HUES64 (cell line): ENCODE data around the gene UVRAG.
"Not testable (repeated sequence)": the region's sequence is repeated elsewhere in the genome, so short reads cannot be mapped to it uniquely, and the experiment has no call there.

Experiments
- H3K27ac ChIP-seq: 2 replicates; pipeline ENCODE4 v1.7.0; 2013; ENCODE audit warnings: low read depth, low read length, inconsistent platforms
- H3K27me3 ChIP-seq: 2 replicates; pipeline ENCODE4 v1.6.1; 2013; ENCODE audit warnings: mild to moderate bottlenecking, low read length; ENCODE audit not compliant: insufficient read depth
- H3K36me3 ChIP-seq: 2 replicates; pipeline ENCODE4 v1.6.1; 2013; ENCODE audit warnings: mild to moderate bottlenecking, low read length; ENCODE audit not compliant: insufficient read depth
- H3K4me1 ChIP-seq: 2 replicates; pipeline ENCODE4 v1.6.1; 2013; ENCODE audit warnings: mild to moderate bottlenecking, low read length, moderate library complexity; ENCODE audit not compliant: insufficient read depth
- H3K4me3 ChIP-seq: 2 replicates; pipeline ENCODE4 v1.5.1; 2013; ENCODE audit warnings: mild to moderate bottlenecking, low read length, moderate library complexity
- H3K9ac ChIP-seq: 2 replicates; pipeline ENCODE4 v1.6.1; 2013; ENCODE audit warnings: mild to moderate bottlenecking, low read depth, low read length
- H3K9me3 ChIP-seq: 2 replicates; pipeline ENCODE4 v1.6.1; 2013; ENCODE audit warnings: low read depth, low read length; ENCODE audit not compliant: insufficient read depth
- WGBS: fragments of 150-250, 120-280 bp; methylation state at CpG from one replicate; pipeline ENCODE4 v1.1.7; 2013; ENCODE audit warnings: missing lambda C conversion rate; 5-methylcytosine and 5-hydroxymethylcytosine counted together

UVRAG gene

DNA sequence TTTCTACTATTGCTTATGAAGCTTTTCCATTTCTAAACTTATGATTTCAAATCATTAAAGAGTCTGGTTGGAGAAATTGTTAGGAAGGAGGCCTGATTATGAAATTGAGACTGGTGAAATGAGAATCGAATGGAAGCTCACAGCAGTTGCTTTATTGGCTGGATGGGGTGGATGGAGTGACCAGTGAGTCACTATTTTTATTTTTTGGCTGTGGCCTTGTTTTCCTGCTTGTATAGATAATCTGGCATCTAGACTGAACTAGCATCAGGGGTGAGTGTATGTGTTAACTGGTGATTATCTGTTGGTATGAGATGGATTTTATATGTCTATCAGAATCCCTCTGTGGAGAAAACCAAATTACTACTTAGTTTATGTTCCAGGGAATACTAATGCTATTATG, 36.2 kb downstream of the UVRAG start:
- no peaks in the 10 kb centered on the region for H3K27me3 ChIP-seq
- no peaks in the 10 kb centered on the region for H3K4me1 ChIP-seq
- no peak overlapping the region for H3K4me3 ChIP-seq
- H3K36me3 ChIP-seq, result 0 out of 2 replicates have a peak, but pooled peaks cover 2% of the 10 kb centered on the region
- WGBS, result 95% methylated on average over 1 of the region's 1 CpG
- no peaks in the 10 kb centered on the region for H3K9me3 ChIP-seq
- H3K9ac ChIP-seq, result no peak overlapping the region
- H3K27ac ChIP-seq, result no peak overlapping the region

DNA sequence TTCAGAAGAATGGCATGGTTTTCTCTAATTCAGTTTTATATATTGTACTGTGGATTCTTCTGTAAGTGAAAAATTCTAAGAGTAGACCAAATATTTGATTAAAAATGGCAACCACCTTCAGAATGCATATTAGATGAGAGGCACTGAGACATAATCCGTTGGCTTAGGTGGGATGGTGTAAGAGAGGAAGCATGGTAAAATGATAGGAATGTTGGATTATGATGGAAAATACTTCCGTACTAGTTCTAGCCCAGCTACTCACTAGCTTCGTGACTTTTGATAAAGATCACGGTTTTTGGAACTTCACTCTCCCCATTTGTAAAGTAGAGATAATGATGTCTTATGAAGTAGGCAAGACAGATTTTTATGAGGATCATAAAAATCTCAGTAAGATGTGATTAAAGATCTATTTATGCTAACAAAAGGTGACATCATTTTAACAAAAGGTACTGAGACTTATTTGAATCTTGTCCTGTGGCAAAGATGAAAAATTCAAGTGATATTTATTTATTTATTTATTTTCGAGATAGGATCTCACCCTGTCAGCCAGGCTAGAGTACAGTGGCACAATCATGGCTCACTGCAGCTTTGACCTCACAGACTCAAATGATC, 37.5 kb downstream of the UVRAG start:
- no peak overlapping the region for H3K27ac ChIP-seq
- 0 out of 2 replicates have a peak, but pooled peaks cover 2% of the 10 kb centered on the region for H3K36me3 ChIP-seq
- H3K9ac ChIP-seq, result no peak overlapping the region
- WGBS, result 99% methylated on average over 5 of the region's 5 CpGs
- no peaks in the 10 kb centered on the region for H3K4me1 ChIP-seq
- H3K4me3 ChIP-seq, result no peak overlapping the region
- H3K9me3 ChIP-seq, result no peaks in the 10 kb centered on the region
- no peaks in the 10 kb centered on the region for H3K27me3 ChIP-seq

DNA sequence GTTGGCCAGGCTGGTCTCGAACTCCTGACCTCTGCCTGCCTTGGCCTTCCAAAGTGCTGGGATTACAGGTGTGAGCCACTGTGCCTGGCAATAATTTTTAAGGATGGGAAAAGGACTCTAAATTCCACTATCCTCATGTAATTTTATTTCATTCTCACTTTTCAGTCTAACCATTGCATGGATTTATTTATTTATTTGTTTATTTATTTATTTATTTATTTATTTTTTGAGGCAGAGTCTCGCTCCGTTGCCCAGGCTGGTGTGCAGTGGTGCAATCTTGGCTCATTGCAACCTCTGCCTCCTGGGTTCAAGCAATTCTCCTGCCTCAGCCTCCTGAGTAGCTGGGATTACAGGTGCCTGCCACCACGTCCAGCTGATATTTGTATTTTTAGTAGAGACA, 38.6 kb downstream of the UVRAG start:
- H3K27me3 ChIP-seq, H3K27ac ChIP-seq, H3K4me1 ChIP-seq, H3K9me3 ChIP-seq, H3K9ac ChIP-seq, H3K36me3 ChIP-seq, H3K4me3 ChIP-seq: not testable (repeated sequence)
- 93% methylated on average over 4 of the region's 4 CpGs for WGBS

DNA sequence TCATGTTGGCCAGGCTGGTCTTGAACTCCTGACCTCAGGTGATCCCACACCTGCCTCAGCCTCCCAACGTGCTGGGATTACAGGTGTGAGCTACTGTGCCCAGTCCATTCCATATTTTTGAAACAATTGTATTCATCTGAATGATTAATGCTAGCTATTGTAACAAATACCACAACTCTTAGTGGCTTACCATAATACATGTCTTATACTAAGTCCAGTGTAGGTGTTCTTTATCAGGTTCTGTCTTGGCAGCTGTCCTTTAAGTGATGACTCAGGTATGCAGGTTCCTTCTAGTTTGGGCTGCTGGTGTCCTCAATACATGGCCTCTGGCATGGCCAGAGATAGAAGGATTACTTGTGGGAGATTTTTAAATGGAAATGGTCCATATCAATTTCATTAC, 39.0 kb downstream of the UVRAG start:
- no peaks in the 10 kb centered on the region for H3K4me1 ChIP-seq
- H3K36me3 ChIP-seq, result 0 out of 2 replicates have a peak, but pooled peaks cover 2% of the 10 kb centered on the region
- no peak overlapping the region for H3K27ac ChIP-seq
- no peaks in the 10 kb centered on the region for H3K9me3 ChIP-seq
- H3K9ac ChIP-seq, result no peak overlapping the region
- no peaks in the 10 kb centered on the region for H3K27me3 ChIP-seq
- 100% methylated on average over 1 of the region's 1 CpG for WGBS
- H3K4me3 ChIP-seq, result no peak overlapping the region

DNA sequence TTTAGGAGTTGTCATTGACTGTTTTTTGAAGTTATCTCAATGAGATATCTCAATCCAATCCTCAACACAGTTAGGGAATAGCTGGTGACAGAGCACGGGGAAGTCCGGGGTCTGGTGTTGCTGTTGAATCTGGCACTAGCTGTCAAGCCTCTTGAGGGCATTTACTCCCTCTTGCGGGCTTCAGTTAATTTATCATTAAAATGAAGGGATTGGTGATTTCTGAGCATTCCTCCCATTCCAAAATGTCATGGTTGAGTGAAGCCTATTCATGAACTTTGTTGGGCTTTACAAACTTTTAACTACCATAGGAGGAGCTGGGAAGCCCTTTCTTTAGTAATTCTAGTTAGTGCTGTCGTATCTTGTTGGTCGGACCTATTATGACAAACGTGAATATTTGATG, 40.2 kb downstream of the UVRAG start:
- Histone ChIP-seq H3K9me3 (no peaks in the 10 kb centered on the region), H3K4me3 (no peak overlapping the region), H3K27me3 (no peaks in the 10 kb centered on the region), H3K27ac (no peak overlapping the region), H3K9ac (no peak overlapping the region), H3K36me3 (0 out of 2 replicates have a peak, but pooled peaks cover 2% of the 10 kb centered on the region), H3K4me1 (no peaks in the 10 kb centered on the region)
- 92% methylated on average over 6 of the region's 6 CpGs for WGBS

DNA sequence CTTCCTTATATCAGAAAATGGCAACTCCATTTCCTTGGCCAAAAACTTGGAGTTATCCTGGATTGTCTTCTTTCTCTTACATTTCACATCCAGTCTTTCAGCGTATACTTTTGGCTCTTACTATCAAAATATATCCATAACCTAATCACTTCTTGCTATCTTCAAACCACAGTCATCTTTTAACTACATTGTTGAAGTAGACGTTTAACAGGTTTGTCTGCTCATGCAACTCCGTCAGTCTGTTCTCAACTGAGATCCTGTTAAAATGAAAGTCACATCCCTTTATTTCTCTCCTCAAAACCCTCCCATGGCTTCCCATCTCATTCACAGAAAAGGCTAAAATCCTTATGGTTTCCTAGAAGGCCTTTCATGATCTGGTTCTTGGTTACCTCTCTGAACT, 41.9 kb downstream of the UVRAG start:
- no peaks in the 10 kb centered on the region for H3K9me3 ChIP-seq

DNA sequence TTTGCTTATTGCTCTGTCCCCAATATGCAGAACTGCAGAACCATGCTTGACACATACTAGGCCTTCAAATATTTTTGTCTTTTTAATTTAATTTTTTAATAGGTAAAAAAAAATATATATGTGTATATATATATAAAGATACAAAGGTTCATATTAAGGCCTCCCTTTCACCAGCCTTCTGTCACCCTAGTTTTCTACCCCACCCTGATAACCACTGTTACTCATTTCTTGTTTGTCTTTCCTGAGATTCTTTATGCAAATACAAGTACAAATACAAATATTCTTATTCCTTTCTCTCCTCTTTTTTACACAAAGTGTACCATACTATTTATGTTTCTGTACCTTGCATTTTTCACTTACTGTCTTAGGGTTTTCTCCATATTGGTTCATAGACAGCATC, 43.0 kb downstream of the UVRAG start:
- Histone ChIP-seq H3K9ac (no peak overlapping the region), H3K36me3 (no peaks in the 10 kb centered on the region), H3K4me1 (no peaks in the 10 kb centered on the region), H3K4me3 (no peak overlapping the region), H3K27me3 (no peaks in the 10 kb centered on the region), H3K27ac (no peak overlapping the region), H3K9me3 (no peaks in the 10 kb centered on the region)

More for the DNA sequence above, 41.9 kb downstream of the UVRAG start:
- Histone ChIP-seq H3K27me3 (no peaks in the 10 kb centered on the region), H3K9ac (no peak overlapping the region), H3K36me3 (0 out of 2 replicates have a peak, but pooled peaks cover 2% of the 10 kb centered on the region), H3K4me3 (no peak overlapping the region), H3K27ac (no peak overlapping the region), H3K4me1 (no peaks in the 10 kb centered on the region)
- WGBS, result 94% methylated on average over 3 of the region's 3 CpGs

DNA sequence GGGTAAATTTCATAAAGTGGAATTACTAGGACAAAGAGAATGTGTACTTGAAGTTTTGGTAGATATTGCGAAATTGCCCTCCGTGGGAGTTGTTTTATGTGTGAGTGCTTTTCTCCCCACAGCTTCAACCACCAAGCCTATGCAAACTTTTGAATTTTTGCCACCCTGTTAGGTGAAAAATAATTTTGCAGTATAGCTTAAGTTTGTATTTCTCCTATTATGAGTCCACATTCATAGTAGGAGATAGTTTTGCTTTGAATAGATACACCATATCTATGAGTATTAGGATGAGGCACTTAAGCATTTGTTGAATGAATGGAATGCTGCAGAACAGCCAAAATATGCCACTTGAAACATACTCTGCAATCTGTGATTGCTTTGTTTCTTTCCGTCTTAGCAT, 43.6 kb downstream of the UVRAG start:
- no peak overlapping the region for H3K4me3 ChIP-seq
- no peaks in the 10 kb centered on the region for H3K4me1 ChIP-seq
- H3K27ac ChIP-seq, result no peak overlapping the region
- no peaks in the 10 kb centered on the region for H3K9me3 ChIP-seq
- H3K9ac ChIP-seq, result no peak overlapping the region
- H3K27me3 ChIP-seq, result no peaks in the 10 kb centered on the region
- WGBS, result 81% methylated on average over 3 of the region's 3 CpGs
- H3K36me3 ChIP-seq, result no peaks in the 10 kb centered on the region

DNA sequence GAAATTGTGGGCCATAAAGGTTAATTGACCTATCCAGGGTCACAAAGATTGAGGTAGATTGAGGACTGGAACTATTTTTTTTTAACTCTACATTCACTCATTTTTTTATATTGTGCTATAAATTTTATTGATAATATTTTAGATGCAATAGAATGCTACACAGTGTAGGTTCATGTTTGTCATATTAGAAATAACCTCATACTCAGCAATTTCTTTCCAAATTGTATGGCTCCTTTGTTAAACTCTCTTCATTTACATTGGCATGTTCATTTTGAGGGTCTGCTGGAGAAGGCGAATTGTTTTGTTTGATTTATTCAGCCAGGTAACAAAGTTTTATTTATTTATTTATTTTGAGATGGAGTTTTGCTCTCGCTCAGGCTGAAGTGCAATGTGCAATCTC, 44.6 kb downstream of the UVRAG start:
- Histone ChIP-seq H3K27me3 (no peaks in the 10 kb centered on the region), H3K4me3 (no peak overlapping the region), H3K9ac (no peak overlapping the region), H3K36me3 (no peaks in the 10 kb centered on the region), H3K27ac (no peak overlapping the region), H3K4me1 (no peaks in the 10 kb centered on the region), H3K9me3 (no peaks in the 10 kb centered on the region)
- 100% methylated on average over 2 of the region's 2 CpGs for WGBS

DNA sequence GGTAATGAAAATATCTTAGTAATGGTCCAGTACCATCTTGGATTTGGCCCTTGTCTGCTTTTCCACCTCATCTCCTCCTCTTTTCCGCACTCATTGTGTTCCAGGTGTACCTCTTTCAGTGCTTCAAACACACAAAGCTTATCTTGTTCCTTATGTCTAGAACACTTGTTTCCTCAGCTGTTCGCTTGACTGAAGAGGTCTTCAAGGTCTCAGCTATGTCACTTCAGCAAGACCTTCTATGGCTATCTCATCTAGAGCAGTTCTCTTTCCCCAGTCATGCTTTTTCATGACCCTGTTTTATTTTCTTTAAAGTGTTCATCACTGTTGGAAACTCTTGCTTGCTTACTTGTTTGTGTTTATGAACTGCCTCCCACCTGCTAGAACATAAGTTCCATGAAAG, 47.4 kb downstream of the UVRAG start:
- WGBS, result 96% methylated on average over 2 of the region's 2 CpGs
- Histone ChIP-seq H3K36me3 (no peaks in the 10 kb centered on the region), H3K9ac (no peak overlapping the region), H3K9me3 (no peaks in the 10 kb centered on the region), H3K27me3 (no peaks in the 10 kb centered on the region), H3K4me3 (no peak overlapping the region), H3K4me1 (no peaks in the 10 kb centered on the region), H3K27ac (no peak overlapping the region)

DNA sequence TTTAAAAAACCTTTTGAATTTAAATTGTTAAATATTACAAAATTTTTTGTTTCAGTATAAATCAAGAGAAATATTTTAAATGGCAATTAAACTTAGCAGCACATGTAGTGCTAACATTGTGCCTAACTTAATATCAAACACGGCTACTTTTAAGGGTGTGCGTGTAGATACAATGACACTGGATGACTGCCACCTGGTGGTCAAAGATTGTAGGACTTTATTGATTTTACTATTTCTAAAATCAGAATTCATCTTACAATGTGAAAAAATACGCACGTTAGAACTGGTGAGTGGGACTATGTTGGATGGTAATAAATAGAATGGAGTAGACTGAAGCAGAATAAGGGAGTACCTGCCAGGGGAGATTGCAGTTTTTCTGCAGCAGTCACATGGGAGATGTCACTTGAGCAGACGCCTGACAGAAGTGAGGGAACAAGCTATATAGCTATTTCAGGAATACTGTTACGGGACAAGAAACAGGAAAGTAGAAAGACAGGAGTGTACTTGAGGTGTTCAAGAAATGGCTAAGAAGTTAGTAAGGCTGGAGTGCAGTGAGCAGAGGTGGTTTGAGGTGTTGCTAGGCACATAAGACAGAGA, 52.9 kb downstream of the UVRAG start:
- H3K4me3 ChIP-seq, result no peak overlapping the region
- no peak overlapping the region for H3K27ac ChIP-seq
- no peak overlapping the region for H3K9ac ChIP-seq
- no peaks in the 10 kb centered on the region for H3K9me3 ChIP-seq
- 56% methylated on average over 6 of the region's 6 CpGs for WGBS
- no peaks in the 10 kb centered on the region for H3K36me3 ChIP-seq
- no peaks in the 10 kb centered on the region for H3K27me3 ChIP-seq
- H3K4me1 ChIP-seq, result no peaks in the 10 kb centered on the region

DNA sequence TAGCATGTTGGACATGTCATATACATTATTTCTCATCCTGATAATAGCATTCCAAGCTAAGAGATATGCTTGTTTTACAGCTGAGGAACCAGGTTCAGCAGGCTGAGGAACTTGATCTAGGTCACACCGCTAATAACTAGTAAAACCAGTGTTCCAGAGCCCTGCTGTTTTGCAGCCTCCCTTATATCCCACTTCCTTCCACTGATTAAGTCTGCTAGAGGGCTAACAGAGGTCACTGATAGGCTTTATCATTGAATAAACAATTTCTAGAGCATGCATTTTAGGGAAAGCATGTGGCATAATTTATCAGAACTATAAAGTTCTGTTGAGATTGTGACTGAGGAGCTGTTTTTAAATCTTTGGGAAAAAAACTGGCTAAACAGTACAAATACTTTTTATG, 54.0 kb downstream of the UVRAG start:
- Histone ChIP-seq H3K4me3 (no peak overlapping the region), H3K9ac (no peak overlapping the region), H3K27me3 (no peaks in the 10 kb centered on the region), H3K36me3 (no peaks in the 10 kb centered on the region), H3K9me3 (no peaks in the 10 kb centered on the region), H3K4me1 (peaks cover 7% of the 10 kb centered on the region), H3K27ac (no peak overlapping the region)
- 90% methylated on average over 1 of the region's 1 CpG for WGBS
